Kidney epithelial cell (primary cell): ENCODE data around the gene MINPP1. TPM values are rescaled to one million over a fixed set of nuclear protein-coding genes. Genes with fewer than 3 reads are reported as not detected.

Source experiments
- DNase-seq: peaks from one replicate; pipeline ENCODE4 v3.0.0-alpha.2; 2010; ENCODE audit warnings: low read depth
- H3K27me3 ChIP-seq: 2 replicates; pipeline ENCODE4 v1.6.0; 2011; ENCODE audit warnings: low read length; ENCODE audit not compliant: control insufficient read depth, insufficient read depth
- H3K36me3 ChIP-seq: 2 replicates; pipeline ENCODE4 v1.5.1; 2011; ENCODE audit warnings: low read length; ENCODE audit not compliant: control insufficient read depth, insufficient read depth
- H3K4me3 ChIP-seq: 2 replicates; pipeline ENCODE4 v1.5.1; 2011; ENCODE audit warnings: low read depth, mild to moderate bottlenecking, control low read depth, low read length
- CTCF ChIP-seq: IDR thresholded peaks from 2 replicates; pipeline ENCODE4 v1.5.1; 2011; ENCODE audit warnings: mild to moderate bottlenecking, moderate library complexity, low read length, control low read depth, inconsistent platforms; ENCODE audit not compliant: insufficient read depth, poor library complexity, severe bottlenecking
- total RNA-seq: library from RNA; depleted of rRNA; stranded (reverse); fragments of >200 nt; gene quantifications from 2 replicates; pipeline ENCODE4 v1.2.3, GENCODE V29; 2015

Gene MINPP1
- total RNA-seq, 1 donor from 2014 or later, result 26.9 TPM

GRCh38 chr10:87500646-87501048 is 4.0 kb upstream of the MINPP1 start:
- no peaks in the 10 kb centered on the region for H3K27me3 ChIP-seq
- TF ChIP-seq CTCF, result no peak
- no peak for DNase-seq
- no peak overlapping the region for H3K4me3 ChIP-seq
- no peaks in the 10 kb centered on the region for H3K36me3 ChIP-seq

- TF ChIP-seq CTCF, result no peak
- Histone ChIP-seq H3K27me3 (no peaks in the 10 kb centered on the region), H3K4me3 (no peak overlapping the region), H3K36me3 (no peaks in the 10 kb centered on the region)
- DNase-seq, result no peak
Observed at GRCh38 chr10:87503401-87503800, 1.3 kb upstream of the MINPP1 start.

GRCh38 chr10:87503886-87504285 is 807 bp upstream of the MINPP1 start:
- no peak for DNase-seq
- Histone ChIP-seq H3K27me3 (no peaks in the 10 kb centered on the region), H3K4me3 (peak overlapping the region; percentile 100), H3K36me3 (no peaks in the 10 kb centered on the region)
- no peak for TF ChIP-seq CTCF

GRCh38 chr10:87504307-87504639 is 420 bp upstream of the MINPP1 start:
- no peaks in the 10 kb centered on the region for H3K36me3 ChIP-seq
- H3K27me3 ChIP-seq, result no peaks in the 10 kb centered on the region
- no peak for TF ChIP-seq CTCF
- no peak for DNase-seq
- H3K4me3 ChIP-seq, result peak overlapping the region; percentile 100

- TF ChIP-seq CTCF, result peak; percentile 83
- no peak for DNase-seq
- Histone ChIP-seq H3K4me3 (peak overlapping the region; percentile 100), H3K27me3 (no peaks in the 10 kb centered on the region), H3K36me3 (no peaks in the 10 kb centered on the region)
Observed at GRCh38 chr10:87505366-87506111, 846 bp downstream of the MINPP1 start.

- TF ChIP-seq CTCF, result no peak
- no peaks in the 10 kb centered on the region for H3K27me3 ChIP-seq
- H3K36me3 ChIP-seq, result no peaks in the 10 kb centered on the region
- DNase-seq, result no peak
- H3K4me3 ChIP-seq, result no peak overlapping the region
Observed at GRCh38 chr10:87506956-87507355, 2.3 kb downstream of the MINPP1 start.
